Esophagus squamous epithelium (tissue), 4 donors: ENCODE results near the gene CPLX3.

ENCODE experiments used
- CTCF ChIP-seq, 6 experiments: fragments of 450-650 bp in 4 of 6; fragments of 200-600 bp in 2 of 6; sonication (generic) in 2 of 6; IDR thresholded peaks; one replicate each; pipeline ENCODE4 v1.5.1; 2016 to 2019; ENCODE audit warnings: antibody characterized with exemption in 6 of 6, mild to moderate bottlenecking in 4 of 6, moderate library complexity in 4 of 6
- POLR2A ChIP-seq, 4 donors: fragments of 450-650 bp; IDR thresholded peaks; one replicate each; pipeline ENCODE4 v1.6.1; 2017; ENCODE audit warnings: antibody characterized with exemption in 4 of 4, mild to moderate bottlenecking in 4 of 4, moderate library complexity in 3 of 4

- TF ChIP-seq CTCF (IDR thresholded peaks at IDR 0.05): no peak
- TF ChIP-seq POLR2A (IDR thresholded peaks at IDR 0.05): peak in 1 of 4 donors; percentile 22
Observed at GRCh38 chr15:74790080-74790916, 36.1 kb upstream of the CPLX3 start.
